ENCODE data around the gene SEC23A.

GRCh38 chr14:39102969-39103957 lies at the start of gene SEC23A:
- TF ChIP-seq CTCF (IDR thresholded peaks at IDR 0.05; ENCODE audit: low read depth, low read length, poor library complexity, severe bottlenecking) (peak; percentile 35), EZH2phosphoT487 (IDR thresholded peaks at IDR 0.05; ENCODE audit: borderline replicate concordance, low read length) (no peak)

Measured in DOHH2 (cell line).